Activated CD4-positive, alpha-beta T cell treated with anti-CD3 and anti-CD28 coated beads, Interleukin-2, amount 50 U/mL, for 24 hours (primary cell): Measurements from ENCODE around the gene APOB.

Experiments used
- DNase-seq, 2 donors: peaks; one replicate each; pipeline ENCODE4 v3.0.0-alpha.2; 2020; ENCODE audit warnings: low read depth in 1 of 2, low spot score in 1 of 2

Gene APOB, protein sequence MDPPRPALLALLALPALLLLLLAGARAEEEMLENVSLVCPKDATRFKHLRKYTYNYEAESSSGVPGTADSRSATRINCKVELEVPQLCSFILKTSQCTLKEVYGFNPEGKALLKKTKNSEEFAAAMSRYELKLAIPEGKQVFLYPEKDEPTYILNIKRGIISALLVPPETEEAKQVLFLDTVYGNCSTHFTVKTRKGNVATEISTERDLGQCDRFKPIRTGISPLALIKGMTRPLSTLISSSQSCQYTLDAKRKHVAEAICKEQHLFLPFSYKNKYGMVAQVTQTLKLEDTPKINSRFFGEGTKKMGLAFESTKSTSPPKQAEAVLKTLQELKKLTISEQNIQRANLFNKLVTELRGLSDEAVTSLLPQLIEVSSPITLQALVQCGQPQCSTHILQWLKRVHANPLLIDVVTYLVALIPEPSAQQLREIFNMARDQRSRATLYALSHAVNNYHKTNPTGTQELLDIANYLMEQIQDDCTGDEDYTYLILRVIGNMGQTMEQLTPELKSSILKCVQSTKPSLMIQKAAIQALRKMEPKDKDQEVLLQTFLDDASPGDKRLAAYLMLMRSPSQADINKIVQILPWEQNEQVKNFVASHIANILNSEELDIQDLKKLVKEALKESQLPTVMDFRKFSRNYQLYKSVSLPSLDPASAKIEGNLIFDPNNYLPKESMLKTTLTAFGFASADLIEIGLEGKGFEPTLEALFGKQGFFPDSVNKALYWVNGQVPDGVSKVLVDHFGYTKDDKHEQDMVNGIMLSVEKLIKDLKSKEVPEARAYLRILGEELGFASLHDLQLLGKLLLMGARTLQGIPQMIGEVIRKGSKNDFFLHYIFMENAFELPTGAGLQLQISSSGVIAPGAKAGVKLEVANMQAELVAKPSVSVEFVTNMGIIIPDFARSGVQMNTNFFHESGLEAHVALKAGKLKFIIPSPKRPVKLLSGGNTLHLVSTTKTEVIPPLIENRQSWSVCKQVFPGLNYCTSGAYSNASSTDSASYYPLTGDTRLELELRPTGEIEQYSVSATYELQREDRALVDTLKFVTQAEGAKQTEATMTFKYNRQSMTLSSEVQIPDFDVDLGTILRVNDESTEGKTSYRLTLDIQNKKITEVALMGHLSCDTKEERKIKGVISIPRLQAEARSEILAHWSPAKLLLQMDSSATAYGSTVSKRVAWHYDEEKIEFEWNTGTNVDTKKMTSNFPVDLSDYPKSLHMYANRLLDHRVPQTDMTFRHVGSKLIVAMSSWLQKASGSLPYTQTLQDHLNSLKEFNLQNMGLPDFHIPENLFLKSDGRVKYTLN (N-terminal part only)

GRCh38 chr2:21043744-21044532 is at the start of gene APOB:
TSS of gene APOB (minus strand) at chr2:21044073. CDS start at chr2:21043945, 128 bp downstream.
- DNase-seq, result no peak

DNA sequence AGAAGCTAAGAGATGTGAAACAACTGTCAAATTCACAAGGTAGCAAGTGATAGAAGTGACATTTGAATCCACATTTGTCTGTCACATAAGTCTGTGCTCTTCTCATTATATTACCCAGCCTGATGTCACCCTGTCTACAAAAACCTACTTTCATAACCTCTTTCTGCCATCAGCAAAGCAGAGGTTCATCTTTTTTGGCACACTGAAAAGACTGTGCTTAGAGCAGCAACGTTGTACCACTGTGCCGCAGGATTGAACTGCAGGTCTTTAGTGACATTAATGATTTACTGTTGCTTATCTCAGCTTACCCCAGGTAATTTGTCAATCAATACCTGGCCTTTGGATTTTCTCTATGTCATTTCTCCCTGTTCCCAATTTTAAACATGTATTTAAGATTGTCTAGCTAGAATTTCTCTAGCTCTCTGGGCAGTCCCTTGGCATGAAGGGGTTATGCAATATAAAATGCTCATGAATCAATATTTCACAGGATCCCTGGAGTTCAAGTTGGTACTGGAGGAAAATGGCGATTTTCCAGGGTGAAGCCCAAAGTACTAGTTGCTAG is 48.5 kb upstream of the APOB start:
- no peak for DNase-seq

DNA sequence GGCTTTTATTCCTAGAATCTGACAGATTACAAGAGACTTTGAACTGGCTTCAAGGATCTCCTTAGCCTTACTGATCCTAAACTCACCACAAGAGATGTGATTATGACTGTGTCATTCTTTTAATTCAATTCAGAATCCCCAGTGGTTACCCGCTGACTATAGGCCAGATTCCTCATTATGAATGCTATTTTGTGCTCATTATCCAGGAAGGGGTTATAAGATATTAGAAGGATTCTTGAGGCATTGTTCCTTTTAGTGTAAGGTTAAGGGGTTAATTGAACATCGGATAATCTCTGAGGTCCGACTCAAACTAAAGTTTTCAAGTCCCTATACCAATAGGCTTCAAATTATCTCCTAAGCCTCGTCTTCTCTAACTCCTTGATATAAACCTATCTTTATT is 40.5 kb upstream of the APOB start:
- DNase-seq, result no peak

GRCh38 chr2:21083482-21083881 is 39.6 kb upstream of the APOB start:
- no peak for DNase-seq

DNA sequence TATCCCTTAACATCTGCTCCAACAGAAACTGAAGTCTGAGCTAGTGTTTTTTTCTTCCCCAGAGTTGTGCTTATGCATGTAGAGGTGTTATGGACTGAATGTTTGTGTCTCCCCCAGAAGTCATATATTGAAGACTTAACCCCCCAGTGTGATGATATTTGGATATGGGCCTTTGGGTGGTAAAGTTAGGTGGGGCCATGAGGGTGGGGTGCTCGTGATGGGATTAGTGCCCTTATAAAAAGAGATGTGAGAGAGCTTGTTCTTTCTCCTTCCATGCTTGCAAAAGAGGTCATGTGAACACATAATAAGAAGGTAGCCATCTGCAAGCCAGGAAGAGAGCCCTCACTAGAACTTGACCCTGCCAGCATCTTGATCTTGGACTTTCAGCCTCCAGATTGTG is 34.4 kb upstream of the APOB start:
- DNase-seq, result no peak

DNA sequence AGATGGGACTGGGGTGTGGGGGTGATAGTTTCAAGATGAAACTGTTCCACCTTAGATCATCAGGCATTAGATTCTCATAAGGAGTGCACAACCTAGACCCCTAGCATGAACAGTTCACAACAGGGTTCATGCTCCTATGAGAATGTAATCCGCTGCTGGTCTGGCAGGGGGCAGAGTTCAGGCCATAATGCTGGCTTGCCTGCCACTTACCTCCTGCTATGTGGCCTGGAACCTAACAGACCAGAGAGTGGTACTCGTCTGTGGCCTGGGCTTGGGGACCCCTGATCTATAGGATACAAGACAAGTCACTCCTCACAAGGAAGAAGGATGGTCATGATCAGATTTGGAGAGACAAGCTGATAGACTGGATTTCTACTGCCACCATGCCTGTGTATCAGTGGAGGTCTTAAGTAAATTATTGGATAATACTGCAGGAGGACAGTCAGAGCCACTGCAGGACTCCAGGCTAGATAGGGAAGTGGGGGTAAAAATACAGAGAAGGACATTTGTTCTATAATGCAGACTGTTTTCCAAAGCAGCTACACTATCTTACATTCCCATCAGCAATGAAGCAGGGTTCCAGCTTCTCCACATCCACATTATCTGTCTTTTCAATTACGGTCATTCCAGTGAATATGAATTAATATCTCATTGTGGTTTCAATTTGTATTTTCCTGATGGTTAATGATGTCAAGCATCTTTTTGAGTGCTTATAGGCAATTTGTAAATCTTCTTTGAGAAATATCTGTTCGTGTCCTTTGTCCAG is 28.8 kb upstream of the APOB start:
- no peak for DNase-seq

DNA sequence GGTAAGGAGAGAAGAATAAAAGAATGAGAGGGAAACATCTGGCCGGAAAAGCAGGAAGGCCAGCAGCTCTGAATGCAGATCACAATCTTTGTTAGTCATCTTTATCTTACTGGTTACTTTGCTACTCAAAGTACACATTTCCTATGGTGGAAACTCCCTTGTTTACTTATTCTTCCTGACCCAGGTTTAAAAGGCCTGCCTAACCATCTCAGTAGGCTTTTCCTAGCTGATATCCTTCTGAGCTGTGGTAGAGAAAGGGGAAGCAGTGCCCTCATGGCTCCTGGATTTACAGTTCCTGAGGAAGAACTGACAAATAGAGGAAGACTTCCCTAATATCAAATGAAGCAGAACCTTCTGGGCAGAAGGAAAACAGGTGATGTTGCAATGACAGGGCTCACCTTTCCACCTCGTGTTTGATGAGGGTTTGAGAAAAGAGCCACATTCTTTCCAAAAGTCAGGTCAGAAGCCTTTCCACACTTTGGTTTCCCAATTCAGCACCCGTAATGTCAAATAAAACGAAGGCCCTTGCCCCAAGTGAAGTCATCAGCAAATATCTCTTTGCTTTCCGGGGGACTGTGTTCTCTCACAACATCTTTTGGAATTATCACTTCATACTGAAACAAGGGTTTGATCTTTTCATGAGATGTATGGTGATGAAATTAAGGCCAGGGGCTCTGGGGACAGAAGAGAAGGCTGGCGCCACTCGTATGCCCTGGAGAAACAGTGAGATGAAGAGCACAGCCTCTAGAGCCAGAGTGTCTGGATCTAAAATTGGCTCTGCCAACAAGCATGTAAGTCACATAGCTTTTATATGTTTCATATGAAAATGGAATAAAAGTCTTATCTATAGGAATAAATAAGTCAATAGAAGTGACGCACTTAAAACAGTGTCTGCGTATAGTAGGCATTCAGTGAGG is 26.7 kb upstream of the APOB start:
- DNase-seq, result no peak

DNA sequence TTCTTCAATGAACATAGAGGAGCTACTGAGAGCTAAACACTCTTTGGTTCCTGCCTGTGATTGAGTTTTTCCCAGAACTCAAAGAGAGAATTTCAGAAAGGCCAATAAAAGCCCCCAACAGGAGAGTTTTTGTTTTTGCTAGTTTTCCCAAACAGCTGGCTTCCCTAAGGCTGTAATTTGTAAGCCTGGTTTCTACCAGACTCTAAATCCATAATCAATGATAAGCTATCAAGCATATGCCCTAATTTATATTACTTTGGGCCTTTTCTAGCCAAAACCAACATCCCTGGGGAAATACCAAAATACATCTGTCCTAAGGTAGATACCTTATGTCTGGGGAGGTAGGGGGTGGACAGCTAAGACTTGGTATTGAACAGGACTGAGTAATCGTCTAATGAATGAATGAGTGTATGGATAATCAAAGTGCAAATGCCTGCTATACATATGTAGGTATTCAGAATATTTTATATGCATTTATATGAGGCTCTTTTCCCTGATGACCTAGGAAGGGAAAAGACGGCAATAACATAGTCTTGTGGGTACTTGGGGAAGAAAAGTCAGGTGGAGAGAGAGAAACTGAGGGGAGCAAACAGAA is 26.0 kb upstream of the APOB start:
- no peak for DNase-seq

- no peak for DNase-seq
Measured at GRCh38 chr2:21067859-21068537, 24.1 kb upstream of the APOB start.

- no peak for DNase-seq
Measured at GRCh38 chr2:21067125-21067524, 23.3 kb upstream of the APOB start.

DNA sequence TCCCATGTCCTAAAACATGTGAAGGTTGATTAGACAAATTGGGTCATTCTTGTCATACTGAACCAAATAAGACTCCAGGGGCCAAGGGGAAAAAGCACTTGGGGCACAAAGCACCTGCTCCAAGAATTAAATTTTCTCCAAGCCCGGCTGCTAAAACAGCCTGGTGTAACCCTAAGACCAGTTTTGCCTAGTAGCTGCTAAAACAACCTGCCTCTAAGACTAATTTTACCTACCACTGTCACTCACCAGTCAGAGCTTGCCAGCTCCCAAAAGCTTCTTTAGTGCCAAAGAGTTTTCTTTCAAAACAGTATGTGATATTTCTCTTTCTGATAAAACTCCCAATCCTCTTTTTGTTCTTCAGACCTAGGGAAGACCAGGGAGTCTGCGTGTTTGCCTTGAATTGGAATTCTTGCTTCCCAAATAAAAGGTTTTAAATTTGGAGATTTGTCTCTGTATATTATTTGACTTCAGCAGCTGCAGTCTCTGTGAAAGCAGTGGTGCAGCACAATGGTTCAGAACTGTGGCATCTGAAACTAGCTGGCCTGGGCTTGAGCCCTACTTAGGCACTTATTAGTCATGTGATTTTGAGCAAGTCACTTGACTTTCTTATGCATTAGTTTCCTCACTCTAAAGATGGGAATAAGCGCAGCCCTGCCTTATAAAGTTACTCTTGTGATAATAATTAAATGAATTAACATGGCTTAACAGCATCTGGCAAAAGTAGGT is 16.2 kb upstream of the APOB start:
- DNase-seq, result no peak

- DNase-seq, result no peak
Measured at GRCh38 chr2:21057097-21057496, 13.2 kb upstream of the APOB start.

GRCh38 chr2:21055879-21056790 is 12.3 kb upstream of the APOB start:
- DNase-seq, result no peak

- DNase-seq, result no peak
Measured at GRCh38 chr2:21055451-21055850, 11.6 kb upstream of the APOB start.

- DNase-seq, result no peak
Measured at GRCh38 chr2:21054011-21054410, 10.1 kb upstream of the APOB start.

DNA sequence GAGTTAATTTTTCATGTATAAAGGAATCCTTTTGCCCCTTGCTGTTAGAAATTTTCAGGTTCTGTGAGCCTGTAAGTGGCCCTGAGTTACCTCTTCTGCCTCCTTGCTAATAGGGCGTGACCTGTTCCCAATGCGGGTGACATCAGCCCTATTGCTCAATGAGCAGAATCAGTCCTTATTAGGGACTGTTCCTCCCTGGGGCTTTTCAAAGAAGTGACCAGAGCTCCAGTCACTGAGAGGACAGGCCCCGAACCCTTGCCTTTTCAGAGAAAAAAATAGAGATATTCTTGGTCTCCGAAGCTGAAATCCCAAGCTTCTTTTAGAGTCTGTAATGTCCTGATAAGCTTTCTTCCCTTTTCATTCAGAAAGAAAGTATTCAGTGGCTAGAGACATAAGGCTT is 8.2 kb upstream of the APOB start:
- no peak for DNase-seq
